KOPT-K1 (cell line): ENCODE data around the gene TMEM202.
"Not testable (repeated sequence)": the region's sequence is repeated elsewhere in the genome, so short reads cannot be mapped to it uniquely, and the experiment has no call there.

Experiments used
- H3K27ac ChIP-seq: fragments of 200-600 bp; sonication (generic); 2 replicates; pipeline ENCODE4 v1.5.1; 2016; ENCODE audit warnings: antibody characterized with exemption, mild to moderate bottlenecking, low read depth, low read length; ENCODE audit not compliant: poor library complexity, severe bottlenecking
- H3K36me3 ChIP-seq: fragments of 200-600 bp; sonication (generic); 2 replicates; pipeline ENCODE4 v1.5.1; 2017; ENCODE audit warnings: antibody characterized with exemption, mild to moderate bottlenecking, low read length, moderate library complexity; ENCODE audit not compliant: insufficient read depth
- H3K9me3 ChIP-seq: fragments of 200-600 bp; sonication (generic); 2 replicates; pipeline ENCODE4 v1.5.1; 2017; ENCODE audit warnings: antibody characterized with exemption, low read length, mild to moderate bottlenecking; ENCODE audit not compliant: insufficient read depth, poor library complexity, severe bottlenecking

Gene TMEM202, protein sequence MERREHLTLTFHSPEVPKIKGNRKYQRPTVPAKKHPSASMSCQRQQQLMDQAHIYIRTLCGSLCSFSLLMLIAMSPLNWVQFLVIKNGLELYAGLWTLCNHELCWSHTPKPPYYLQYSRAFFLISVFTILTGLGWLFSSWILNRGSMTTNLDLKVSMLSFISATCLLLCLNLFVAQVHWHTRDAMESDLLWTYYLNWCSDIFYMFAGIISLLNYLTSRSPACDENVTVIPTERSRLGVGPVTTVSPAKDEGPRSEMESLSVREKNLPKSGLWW

DNA sequence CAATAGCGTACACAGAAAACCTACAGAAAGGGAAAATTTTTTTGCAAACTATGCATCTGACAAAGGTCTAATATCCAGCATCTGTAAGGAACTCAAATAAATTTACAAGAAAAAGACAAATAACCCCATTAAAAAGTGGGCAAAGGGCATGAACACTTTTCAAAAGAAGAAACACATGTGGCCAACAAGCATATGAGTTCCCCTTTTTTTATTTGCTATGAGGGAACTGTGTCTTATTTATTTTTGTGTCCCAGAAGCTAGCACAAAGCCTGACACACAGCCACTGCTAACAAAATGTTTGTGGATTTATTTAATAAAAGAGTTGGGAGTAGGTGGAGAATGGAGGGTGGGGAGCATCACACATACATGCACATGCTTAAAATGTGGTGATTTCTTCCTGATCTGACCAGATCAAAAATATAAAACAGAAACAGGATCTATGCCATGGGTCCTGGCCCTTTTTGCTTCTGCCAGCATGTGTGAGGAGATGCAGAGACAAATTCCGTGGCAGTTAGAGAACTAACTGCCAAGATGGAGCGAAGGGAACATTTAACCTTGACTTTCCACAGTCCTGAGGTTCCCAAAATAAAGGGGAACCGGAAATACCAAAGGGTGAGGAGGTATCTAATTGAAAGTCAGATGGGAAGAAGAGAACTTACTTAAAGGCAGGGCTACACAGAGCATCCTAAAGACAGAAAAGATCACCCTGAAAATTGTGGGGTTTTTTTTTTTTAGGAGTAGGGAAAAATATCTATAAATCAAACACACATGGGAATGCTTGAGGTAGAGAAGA, at the start of gene TMEM202:
TMEM202 (plus strand) TSS at position 510 of the 793 bp plus-strand sequence; CDS start at position 532, 22 bp downstream.
- H3K27ac ChIP-seq = no peak within 1 kb of the TSS
- H3K9me3 ChIP-seq = no peaks in the 10 kb centered on the region
- H3K36me3 ChIP-seq = no peaks in the 10 kb centered on the region

DNA sequence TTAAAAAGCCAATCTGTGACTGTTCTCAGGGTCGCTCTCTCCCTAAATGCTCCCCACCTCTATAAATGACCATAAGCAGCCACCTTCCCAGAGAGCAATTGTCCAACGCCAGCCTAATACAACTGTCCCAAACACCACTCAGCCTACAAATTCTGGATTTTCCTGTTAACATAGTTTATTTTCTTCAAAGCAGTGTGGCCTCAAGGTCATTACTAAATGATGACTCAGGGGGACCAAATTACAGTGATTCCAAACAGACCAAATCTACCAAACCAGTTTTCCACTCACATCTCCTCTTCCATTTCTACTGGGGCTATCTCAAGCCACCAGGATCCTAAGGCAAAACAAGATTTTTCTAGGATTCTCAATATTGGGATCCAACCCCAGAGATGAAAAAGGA, 44.8 kb upstream of the TMEM202 start:
- peaks cover 83% of the 10 kb centered on the region for H3K36me3 ChIP-seq
- H3K27ac ChIP-seq = no peak overlapping the region

DNA sequence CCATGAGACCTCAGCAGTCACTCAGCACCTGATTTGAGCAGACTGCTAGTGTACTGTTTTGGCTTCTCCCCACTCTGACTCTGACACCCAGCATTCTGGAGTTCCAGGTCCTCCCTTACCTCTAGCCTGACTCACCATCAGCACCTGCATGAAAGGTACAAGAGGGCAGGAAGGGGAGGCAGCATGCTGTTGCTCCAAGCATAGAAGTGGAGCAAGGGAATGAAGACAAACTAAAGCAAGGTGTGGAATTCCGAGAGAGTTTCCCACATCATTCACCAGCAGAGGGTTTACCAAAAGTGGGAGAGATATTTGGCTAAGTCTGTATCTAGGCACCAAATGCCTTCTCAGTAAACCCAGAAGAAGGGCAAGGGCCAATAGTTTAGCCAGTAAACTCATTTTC, 43.6 kb upstream of the TMEM202 start:
- peaks cover 71% of the 10 kb centered on the region for H3K36me3 ChIP-seq
- H3K9me3 ChIP-seq = no peaks in the 10 kb centered on the region
- H3K27ac ChIP-seq = no peak overlapping the region

More for the DNA sequence above, 44.8 kb upstream of the TMEM202 start:
- no peaks in the 10 kb centered on the region for H3K9me3 ChIP-seq

DNA sequence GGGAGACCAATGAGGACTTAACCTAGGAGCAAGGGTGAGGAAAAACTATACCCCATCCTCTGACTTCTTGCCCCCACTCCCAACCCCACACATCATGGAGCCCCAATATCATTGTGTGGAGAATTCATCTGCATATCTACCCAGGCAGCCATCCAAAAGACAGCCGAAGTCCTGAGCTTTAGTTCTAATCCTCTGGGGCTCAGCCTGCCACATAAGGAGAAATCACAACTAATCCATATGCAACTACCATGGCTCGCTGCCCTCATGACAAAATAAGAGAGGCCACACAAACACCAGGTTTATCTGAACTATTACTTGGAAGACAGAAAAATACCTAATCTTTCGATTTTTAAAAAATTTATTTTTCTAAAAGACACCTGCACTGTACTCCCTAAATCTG, 40.0 kb upstream of the TMEM202 start:
- Histone ChIP-seq H3K9me3 (no peaks in the 10 kb centered on the region), H3K36me3 (peaks cover 36% of the 10 kb centered on the region), H3K27ac (no peak overlapping the region)

DNA sequence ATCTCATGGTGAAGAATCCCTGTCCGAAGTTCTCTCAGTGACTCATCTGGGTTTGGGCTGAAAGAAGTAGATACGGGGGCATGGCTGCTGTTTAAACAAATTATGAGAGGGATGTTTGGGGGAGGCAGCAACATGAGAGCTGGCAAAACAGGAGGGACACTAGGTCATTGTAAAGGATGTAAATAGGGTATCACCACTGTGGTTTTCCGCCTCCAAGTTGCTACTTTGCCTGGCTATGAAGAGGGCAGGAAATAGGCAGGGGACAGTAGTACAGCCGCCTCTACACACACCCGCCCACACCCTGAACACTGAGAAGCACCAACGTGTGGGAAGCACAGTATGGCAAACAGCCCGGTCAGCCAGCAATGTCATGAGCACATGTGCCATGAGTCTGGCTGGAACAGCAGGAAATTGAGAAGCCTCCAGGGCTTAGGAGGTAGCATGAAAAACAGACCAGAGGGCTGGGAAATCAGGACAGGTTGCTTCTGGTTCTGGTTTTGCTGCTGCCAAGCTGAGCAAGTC, 39.4 kb upstream of the TMEM202 start:
- Histone ChIP-seq H3K9me3 (no peaks in the 10 kb centered on the region), H3K36me3 (peaks cover 30% of the 10 kb centered on the region), H3K27ac (no peak overlapping the region)

DNA sequence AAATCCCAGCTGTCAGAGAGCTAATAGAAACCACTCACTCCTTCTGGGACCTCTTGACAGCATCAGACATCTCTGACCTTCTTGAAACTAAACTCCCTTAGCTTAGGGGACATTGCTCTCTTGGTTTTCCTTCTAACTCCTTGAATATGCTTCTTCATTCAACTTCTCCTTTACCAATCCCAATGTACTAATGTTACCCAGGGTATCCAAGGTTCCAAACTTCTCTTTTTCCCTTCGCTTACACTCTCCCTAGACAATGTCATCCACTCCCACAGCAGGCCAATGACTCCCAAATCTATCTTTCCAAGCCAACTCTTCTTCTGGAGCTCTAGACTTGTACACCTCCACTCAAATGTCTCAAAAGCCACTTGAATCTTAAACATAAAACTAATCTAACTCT, 36.9 kb upstream of the TMEM202 start:
- H3K36me3 ChIP-seq = peaks cover 6% of the 10 kb centered on the region
- H3K9me3 ChIP-seq = no peaks in the 10 kb centered on the region
- no peak overlapping the region for H3K27ac ChIP-seq

DNA sequence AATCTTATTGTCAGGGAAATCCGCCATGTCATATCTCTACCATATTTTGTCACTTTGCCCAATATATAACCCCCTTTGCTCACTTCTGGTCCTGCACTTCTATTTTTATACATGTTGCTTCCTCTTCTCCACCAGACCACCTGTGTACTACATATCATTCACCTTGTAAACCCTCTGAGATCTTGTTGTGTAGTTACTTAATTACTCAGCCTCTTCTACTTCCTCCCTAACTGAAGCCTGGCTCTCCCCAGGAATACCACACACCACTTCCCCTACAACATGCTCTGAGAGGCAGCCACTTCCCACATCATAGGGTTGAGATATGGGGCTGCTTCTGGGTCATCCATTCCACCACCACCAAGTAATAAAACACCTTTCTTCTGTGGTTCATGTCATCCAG, 32.3 kb upstream of the TMEM202 start:
- H3K36me3 ChIP-seq = peaks cover 28% of the 10 kb centered on the region

DNA sequence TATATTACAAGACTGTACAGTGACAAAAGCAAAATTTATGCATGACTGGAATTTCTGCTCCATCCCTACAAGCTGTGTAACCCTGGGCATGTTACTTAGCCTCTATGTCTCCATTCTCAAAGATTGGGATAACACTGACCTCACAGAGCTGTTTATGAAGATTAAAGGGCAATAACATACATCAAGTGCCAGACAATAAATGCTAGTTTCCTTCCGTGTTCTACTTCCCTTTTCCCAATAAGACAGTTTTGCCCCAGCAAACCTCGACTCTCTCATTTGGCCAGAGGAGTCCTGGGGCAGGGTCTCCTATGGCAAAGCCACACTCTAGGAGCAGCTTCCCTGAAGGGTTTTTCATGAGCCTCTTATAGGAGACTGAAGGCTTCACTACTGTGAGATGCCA, 29.8 kb upstream of the TMEM202 start:
- peaks cover 33% of the 10 kb centered on the region for H3K36me3 ChIP-seq
- no peak overlapping the region for H3K27ac ChIP-seq
- no peaks in the 10 kb centered on the region for H3K9me3 ChIP-seq

More for the DNA sequence above, 32.3 kb upstream of the TMEM202 start:
- no peaks in the 10 kb centered on the region for H3K9me3 ChIP-seq
- H3K27ac ChIP-seq = no peak overlapping the region

DNA sequence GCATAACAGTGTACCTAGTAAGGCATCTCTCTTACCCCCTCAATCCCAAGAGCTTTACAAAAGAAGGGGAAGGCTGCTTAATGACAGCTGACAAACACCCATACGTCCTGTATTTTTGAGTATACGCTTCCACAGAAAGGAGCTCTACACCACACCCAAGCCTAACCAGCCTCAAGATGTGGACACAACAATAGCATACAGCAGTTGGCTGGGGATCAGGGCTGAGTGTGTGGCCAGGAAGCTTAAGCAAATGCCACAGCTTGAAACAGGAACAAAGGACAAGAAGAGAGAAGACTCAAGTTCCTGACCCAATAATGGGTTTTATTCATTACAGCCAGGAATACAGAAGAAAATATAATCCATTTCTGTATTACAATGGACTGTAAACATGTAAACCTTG, 29.2 kb upstream of the TMEM202 start:
- Histone ChIP-seq H3K36me3 (peaks cover 33% of the 10 kb centered on the region), H3K9me3 (no peaks in the 10 kb centered on the region), H3K27ac (no peak overlapping the region)

DNA sequence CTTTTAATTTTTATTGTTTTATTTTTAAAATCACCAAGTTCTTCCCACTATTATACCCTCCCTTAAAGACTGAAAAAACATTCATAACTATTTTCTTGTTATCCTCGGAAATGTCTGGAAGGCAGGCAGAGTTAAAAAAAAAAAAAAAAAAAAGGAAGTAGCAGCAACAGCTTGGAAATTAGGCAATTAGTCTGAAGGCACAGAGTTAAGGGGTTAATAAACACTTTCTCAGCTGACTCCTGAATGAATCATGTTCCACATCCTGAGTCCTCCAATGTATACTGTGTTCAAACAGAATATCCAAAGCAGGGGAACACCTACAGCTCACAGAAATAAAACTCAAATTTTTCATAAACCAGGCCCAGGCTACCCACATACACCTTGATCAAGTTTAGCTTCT, 28.1 kb upstream of the TMEM202 start:
- H3K27ac ChIP-seq = no peak overlapping the region
- H3K36me3 ChIP-seq = peaks cover 33% of the 10 kb centered on the region
- H3K9me3 ChIP-seq = no peaks in the 10 kb centered on the region

DNA sequence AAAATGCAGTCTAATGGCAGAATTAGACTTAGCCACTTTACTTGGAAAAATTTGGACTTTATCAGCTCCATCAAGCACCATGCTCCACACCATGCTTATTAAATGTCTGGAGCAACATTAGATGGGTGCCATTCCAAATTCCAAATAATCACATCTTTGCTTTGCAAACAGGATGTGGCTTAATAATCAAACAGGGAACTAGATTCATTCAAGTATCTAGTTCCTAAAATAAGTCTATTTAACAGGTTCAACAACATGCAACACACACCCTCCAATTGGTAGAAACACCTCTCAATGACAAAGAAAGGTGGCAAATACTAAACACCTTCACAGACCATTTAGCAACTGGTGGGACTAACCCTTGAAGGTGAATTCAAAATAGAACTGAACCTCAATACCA, 25.7 kb upstream of the TMEM202 start:
- Histone ChIP-seq H3K9me3 (no peaks in the 10 kb centered on the region), H3K27ac (no peak overlapping the region), H3K36me3 (peaks cover 28% of the 10 kb centered on the region)

DNA sequence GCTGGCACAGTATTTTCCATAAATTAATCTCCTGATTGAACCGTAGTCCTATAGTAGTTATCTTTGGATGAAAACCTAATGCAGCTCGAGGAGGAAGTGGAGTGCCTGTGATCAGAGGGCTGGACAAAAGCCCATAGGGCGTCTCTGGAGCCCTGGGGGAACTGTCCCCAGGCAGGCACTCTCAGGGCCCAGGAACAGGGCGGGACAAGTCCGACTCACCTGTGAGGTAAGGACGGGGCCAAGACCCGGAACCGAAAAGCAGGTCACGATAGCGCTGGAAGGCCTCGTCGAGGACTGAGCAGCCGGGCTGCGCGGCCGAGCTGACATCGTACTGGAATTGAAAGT, 22.6 kb upstream of the TMEM202 start:
- Histone ChIP-seq H3K36me3 (peaks cover 9% of the 10 kb centered on the region; the same call in 1 of the 2 replicates), H3K9me3 (no peaks in the 10 kb centered on the region), H3K27ac (peak overlapping the region; percentile 70)

DNA sequence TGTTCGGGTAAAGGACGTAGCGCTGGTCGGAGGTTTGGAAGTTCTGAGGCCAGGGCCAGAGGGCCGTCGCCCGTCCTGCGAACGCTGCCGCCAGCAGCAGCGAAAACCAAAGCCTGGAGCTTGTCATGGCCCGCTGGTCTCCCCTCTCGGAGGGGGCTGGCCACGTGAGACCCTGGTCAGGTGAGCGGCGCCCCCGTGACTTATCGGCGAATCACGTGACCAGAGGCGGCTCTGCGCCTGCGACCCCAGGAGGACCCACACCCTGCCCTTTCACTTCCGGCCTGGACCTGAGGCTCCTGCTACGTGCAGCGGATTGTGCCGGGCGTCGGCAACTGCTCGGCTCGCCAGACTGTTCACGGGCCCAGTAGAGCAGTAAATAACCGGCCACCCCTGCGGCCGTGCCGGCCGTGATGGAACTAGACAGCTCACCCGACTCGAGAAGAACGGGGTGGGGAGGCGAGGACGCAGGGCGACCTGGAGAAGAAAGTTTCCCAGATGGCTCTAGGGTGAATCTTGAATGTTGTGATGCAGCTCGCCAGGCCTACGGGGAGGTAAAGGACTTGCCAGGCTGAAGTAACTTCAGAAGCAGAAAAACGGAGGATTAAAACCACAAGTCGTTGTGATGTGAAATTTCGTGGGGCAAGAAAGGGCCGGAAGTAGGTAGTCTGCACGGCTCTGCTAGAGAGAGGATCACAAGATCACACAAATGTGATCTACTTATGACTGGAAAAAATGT, 22.1 kb upstream of the TMEM202 start, which contains the start of gene HEXA:
HEXA (minus strand) TSS at position 169 of the 736 bp plus-strand sequence; CDS start at position 127, 42 bp downstream.
- no peaks in the 10 kb centered on the region for H3K9me3 ChIP-seq
- H3K36me3 ChIP-seq = peaks cover 3% of the 10 kb centered on the region; the same call in 1 of the 2 replicates
- H3K27ac ChIP-seq = peak within 1 kb of the TSS; percentile 70

DNA sequence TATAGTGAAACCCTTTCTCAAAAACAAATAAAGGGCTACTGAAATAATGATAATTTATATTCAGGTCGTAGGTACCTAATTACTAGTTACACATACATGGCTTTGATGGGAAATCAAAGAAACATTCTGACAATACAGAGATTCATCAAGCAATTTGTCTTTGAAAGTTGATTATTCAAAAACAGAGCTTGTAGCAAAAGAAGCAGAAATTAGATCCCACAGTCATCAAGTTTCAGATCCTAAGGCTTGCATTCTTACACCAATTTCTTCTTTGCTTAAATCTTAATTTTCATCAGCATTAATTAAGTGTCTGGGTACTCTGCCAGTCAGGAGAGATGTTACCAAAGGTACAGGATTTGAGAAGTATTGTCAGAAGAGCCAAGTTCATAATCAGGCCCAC, 20.8 kb upstream of the TMEM202 start:
- no peaks in the 10 kb centered on the region for H3K9me3 ChIP-seq
- no peaks in the 10 kb centered on the region for H3K36me3 ChIP-seq

DNA sequence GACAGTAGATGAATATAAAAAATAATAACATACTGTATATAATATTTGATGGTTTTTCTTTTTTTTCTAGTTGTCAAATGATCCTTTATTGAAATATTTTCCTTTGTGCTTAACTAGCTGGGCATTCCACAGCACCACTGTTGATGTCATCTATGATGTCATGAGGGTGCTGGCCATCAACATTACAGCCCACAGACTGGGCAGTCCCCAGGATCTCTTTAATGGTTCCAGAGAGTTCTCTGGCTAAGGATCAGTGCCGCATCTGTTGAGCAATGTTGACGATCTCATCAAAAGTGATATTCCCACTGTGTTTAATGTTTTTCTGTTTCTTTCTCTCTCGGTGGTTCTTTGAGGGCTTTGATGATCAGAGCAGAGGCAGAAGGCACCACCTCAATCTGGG, 19.0 kb upstream of the TMEM202 start:
- H3K27ac ChIP-seq, H3K36me3 ChIP-seq, H3K9me3 ChIP-seq: not testable (repeated sequence)

More for the DNA sequence above, 20.8 kb upstream of the TMEM202 start:
- H3K27ac ChIP-seq = no peak overlapping the region
